Measurements from ENCODE around the gene PKIB.

- TF ChIP-seq CTCF (IDR thresholded peaks at IDR 0.05; ENCODE audit: insufficient read depth, low read depth, low read length) (no peak), EZH2 (IDR thresholded peaks at IDR 0.05; ENCODE audit: insufficient read depth, low read length) (no peak)
These were observed 33.3 kb upstream of the PKIB start for GRCh38 chr6:122576888-122577287.

Measured in astrocyte (in vitro differentiated cells and primary cell).